Astrocyte of the hippocampus (primary cell): ENCODE data around the gene PRKAG1.
A peak's percentile ranks its signal among the peaks of the same experiment; 100 is the strongest.

Experiments
- DNase-seq: peaks from one replicate; pipeline ENCODE4 v3.0.0; 2011; ENCODE audit warnings: low read depth, low spot score

The PRKAG1 gene

GRCh38 chr12:49010092-49010668 is 8.4 kb downstream of the PRKAG1 start:
- DNase-seq: no peak

GRCh38 chr12:49008943-49009342 is 9.6 kb downstream of the PRKAG1 start:
- no peak for DNase-seq

- DNase-seq: no peak
Measured at GRCh38 chr12:49000346-49000745, 18.2 kb downstream of the PRKAG1 start.

- DNase-seq: peak; percentile 61
Measured at GRCh38 chr12:48999371-49000131, 19.0 kb downstream of the PRKAG1 start, which contains the start of gene DDN. Gene DDN, minus strand, starts transcription at chr12:48999375. Its CDS starts 88 bp downstream, at chr12:48999287.

GRCh38 chr12:48998497-48999353 is 19.9 kb downstream of the PRKAG1 start:
- DNase-seq: peak; percentile 33

GRCh38 chr12:48997719-48998496 is 20.7 kb downstream of the PRKAG1 start:
- no peak for DNase-seq

- peak; percentile 86 for DNase-seq
Measured at GRCh38 chr12:48996794-48997718, 21.5 kb downstream of the PRKAG1 start.

- peak; percentile 92 for DNase-seq
Measured at GRCh38 chr12:48995086-48995879, 23.3 kb downstream of the PRKAG1 start.

GRCh38 chr12:48994224-48995085 is 24.1 kb downstream of the PRKAG1 start:
- no peak for DNase-seq

GRCh38 chr12:48993787-48994186 is 24.8 kb downstream of the PRKAG1 start:
- no peak for DNase-seq

- DNase-seq: no peak
Measured at GRCh38 chr12:48991247-48992050, 27.1 kb downstream of the PRKAG1 start.

- DNase-seq: no peak
Measured at GRCh38 chr12:48990552-48990951, 28.0 kb downstream of the PRKAG1 start.

- peak; percentile 66 for DNase-seq
Measured at GRCh38 chr12:48988030-48988649, 30.4 kb downstream of the PRKAG1 start.

- no peak for DNase-seq
Measured at GRCh38 chr12:48986720-48987291, 31.8 kb downstream of the PRKAG1 start.

GRCh38 chr12:48985901-48986300 is 32.7 kb downstream of the PRKAG1 start:
- DNase-seq: no peak

GRCh38 chr12:48985475-48985897 is 33.1 kb downstream of the PRKAG1 start:
- DNase-seq: no peak
